Fibroblast of skin of scalp (primary cell): ENCODE results near the gene HS6ST1.
"Not testable (repeated sequence)": the region's sequence is repeated elsewhere in the genome, so short reads cannot be mapped to it uniquely, and the experiment has no call there.

Source experiments
- DNase-seq: peaks from one replicate; pipeline ENCODE4 v3.0.0-alpha.2; 2013

Gene HS6ST1

GRCh38 chr2:128280901-128281321 is 37.8 kb downstream of the HS6ST1 start:
- no peak for DNase-seq

GRCh38 chr2:128280158-128280871 is 38.4 kb downstream of the HS6ST1 start:
- no peak for DNase-seq

GRCh38 chr2:128279786-128280157 is 38.9 kb downstream of the HS6ST1 start:
- no peak for DNase-seq

GRCh38 chr2:128279009-128279408 is 39.7 kb downstream of the HS6ST1 start:
- DNase-seq = no peak

GRCh38 chr2:128277961-128278681 is 40.5 kb downstream of the HS6ST1 start:
- DNase-seq = no peak

GRCh38 chr2:128276878-128277675 is 41.6 kb downstream of the HS6ST1 start:
- DNase-seq = no peak

GRCh38 chr2:128275498-128276045 is 43.1 kb downstream of the HS6ST1 start:
- DNase-seq = no peak

GRCh38 chr2:128274218-128274617 is 44.5 kb downstream of the HS6ST1 start:
- DNase-seq = no peak

GRCh38 chr2:128273469-128274081 is 45.1 kb downstream of the HS6ST1 start:
- no peak for DNase-seq

GRCh38 chr2:128272601-128273468 is 45.8 kb downstream of the HS6ST1 start:
- no peak for DNase-seq

GRCh38 chr2:128271911-128272600 is 46.6 kb downstream of the HS6ST1 start:
- no peak for DNase-seq

- no peak for DNase-seq
Measured at GRCh38 chr2:128271597-128271910, 47.1 kb downstream of the HS6ST1 start.

- no peak for DNase-seq
Measured at GRCh38 chr2:128270672-128271596, 47.7 kb downstream of the HS6ST1 start.

- DNase-seq = no peak
Measured at GRCh38 chr2:128269990-128270671, 48.5 kb downstream of the HS6ST1 start.

- DNase-seq = no peak
Measured at GRCh38 chr2:128269063-128269989, 49.3 kb downstream of the HS6ST1 start.

- DNase-seq = not testable (repeated sequence)
Measured at GRCh38 chr2:128268611-128269010, 50.1 kb downstream of the HS6ST1 start.

- not testable (repeated sequence) for DNase-seq
Measured at GRCh38 chr2:128268145-128268544, 50.5 kb downstream of the HS6ST1 start.

GRCh38 chr2:128267649-128268048 is 51.0 kb downstream of the HS6ST1 start:
- not testable (repeated sequence) for DNase-seq
